HEK293T (cell line): ENCODE measurements around the gene RNU1-4.
"Not testable (repeated sequence)": the region's sequence is repeated elsewhere in the genome, so short reads cannot be mapped to it uniquely, and the experiment has no call there.

Source experiments
- CTCF ChIA-PET: fragments of 350-600 bp; formaldehyde crosslinking; extraction: SDS; loops from one replicate; lab custom pipeline; 2021; ENCODE audit warnings: antibody characterized with exemption, inconsistent platforms; lab: Yijun Ruan, JAX
- POLR2A ChIA-PET: fragments of 350-600 bp; formaldehyde crosslinking; extraction: SDS; loops from one replicate; lab custom pipeline; 2020; ENCODE audit warnings: antibody characterized with exemption, inconsistent platforms; lab: Yijun Ruan, JAX
- DNase-seq: peaks from one replicate; pipeline ENCODE4 v3.0.0; 2012; ENCODE audit warnings: mixed read lengths; ENCODE audit errors: extremely low spot score

Gene RNU1-4

GRCh38 chr1:16740047-16740964 lies at the start of gene RNU1-4:
TSS of gene RNU1-4 (plus strand) at chr1:16740516.
- CTCF ChIA-PET, POLR2A ChIA-PET, DNase-seq: not testable (repeated sequence)

- CTCF ChIA-PET, DNase-seq, POLR2A ChIA-PET: not testable (repeated sequence)
Measured at GRCh38 chr1:16690971-16691682, 49.2 kb upstream of the RNU1-4 start.

- DNase-seq, POLR2A ChIA-PET, CTCF ChIA-PET: not testable (repeated sequence)
Measured at GRCh38 chr1:16692283-16692682, 48.0 kb upstream of the RNU1-4 start.

GRCh38 chr1:16692717-16693448 lies 47.4 kb upstream of the RNU1-4 start:
- DNase-seq, CTCF ChIA-PET, POLR2A ChIA-PET: not testable (repeated sequence)

- CTCF ChIA-PET, DNase-seq: not testable (repeated sequence)
- POLR2A ChIA-PET = interaction anchor here (0.9 kb wide), 1 partner anchor 211 kb away, joined by 3 read pairs; no protein-coding TSS in a partner anchor
Measured at GRCh38 chr1:16693449-16694307, 46.6 kb upstream of the RNU1-4 start.

- POLR2A ChIA-PET = interaction anchor here (0.9 kb wide), 1 partner anchor 210 kb away, joined by 3 read pairs; no protein-coding TSS in a partner anchor
- CTCF ChIA-PET, DNase-seq: not testable (repeated sequence)
Measured at GRCh38 chr1:16694308-16694702, 46.0 kb upstream of the RNU1-4 start.

GRCh38 chr1:16696507-16697150 lies 43.7 kb upstream of the RNU1-4 start:
- POLR2A ChIA-PET = interaction anchor here (1.0 kb wide), 1 partner anchor 207 kb away, joined by 3 read pairs; no protein-coding TSS in a partner anchor
- CTCF ChIA-PET = interaction anchor here (0.6 to 1.3 kb wide), 2 partner anchors 9 to 20 kb away, joined by 3 read pairs; no protein-coding TSS in a partner anchor
- DNase-seq = not testable (repeated sequence)

- CTCF ChIA-PET, DNase-seq: not testable (repeated sequence)
- POLR2A ChIA-PET = interaction anchor here (1.0 kb wide), 1 partner anchor 206 kb away, joined by 3 read pairs; no protein-coding TSS in a partner anchor
Measured at GRCh38 chr1:16697152-16697551, 43.2 kb upstream of the RNU1-4 start.

GRCh38 chr1:16699440-16699839 lies 40.9 kb upstream of the RNU1-4 start:
- CTCF ChIA-PET, DNase-seq: not testable (repeated sequence)
- POLR2A ChIA-PET = interaction anchor here (1.1 to 2.0 kb wide), 2 partner anchors 7 to 78 kb away, joined by 3 to 7 read pairs; no protein-coding TSS in a partner anchor

GRCh38 chr1:16700138-16700895 lies 40.0 kb upstream of the RNU1-4 start:
- POLR2A ChIA-PET = not testable (repeated sequence)

GRCh38 chr1:16701189-16701588 lies 39.1 kb upstream of the RNU1-4 start:
- DNase-seq, POLR2A ChIA-PET: not testable (repeated sequence)
- CTCF ChIA-PET = interaction anchor here (0.6 to 1.2 kb wide), 3 partner anchors 10 to 89 kb away, joined by 3 read pairs; no protein-coding TSS in a partner anchor

More at GRCh38 chr1:16700138-16700895, 40.0 kb upstream of the RNU1-4 start:
- CTCF ChIA-PET = interaction anchor here (1.2 kb wide), 1 partner anchor 11 kb away, joined by 3 read pairs; no protein-coding TSS in a partner anchor
- DNase-seq = not testable (repeated sequence)

GRCh38 chr1:16702280-16702679 lies 38.0 kb upstream of the RNU1-4 start:
- CTCF ChIA-PET = interaction anchor here (1.0 kb wide), 1 partner anchor 82 kb away, joined by 3 read pairs; no protein-coding TSS in a partner anchor
- DNase-seq = not testable (repeated sequence)

GRCh38 chr1:16703141-16703540 lies 37.2 kb upstream of the RNU1-4 start:
- POLR2A ChIA-PET, DNase-seq: not testable (repeated sequence)
- CTCF ChIA-PET = interaction anchor here (1.7 kb wide), 1 partner anchor 12 kb away, joined by 3 read pairs; no protein-coding TSS in a partner anchor

More at GRCh38 chr1:16702280-16702679, 38.0 kb upstream of the RNU1-4 start:
- POLR2A ChIA-PET = not testable (repeated sequence)

GRCh38 chr1:16703602-16704001 lies 36.7 kb upstream of the RNU1-4 start:
- CTCF ChIA-PET = interaction anchor here (1.7 kb wide), 1 partner anchor 11 kb away, joined by 3 read pairs; no protein-coding TSS in a partner anchor
- POLR2A ChIA-PET, DNase-seq: not testable (repeated sequence)

- POLR2A ChIA-PET, DNase-seq: not testable (repeated sequence)
- CTCF ChIA-PET = interaction anchor here (0.7 to 1.7 kb wide), 3 partner anchors 9 to 83 kb away, joined by 3 to 4 read pairs (median 3); no protein-coding TSS in a partner anchor
Measured at GRCh38 chr1:16704076-16704475, 36.2 kb upstream of the RNU1-4 start.
